HG03469 (cell line): ENCODE results near the gene SLC28A1.
"Not testable (repeated sequence)": the region's sequence is repeated elsewhere in the genome, so short reads cannot be mapped to it uniquely, and the experiment has no call there.

Experiments
- ATAC-seq: cut with Tn5 transposase; IDR thresholded peaks from one replicate; pipeline ENCODE4 v1.9.1; 2021; ENCODE audit warnings: mild to moderate bottlenecking, moderate library complexity, moderate number of reproducible peaks; ENCODE audit not compliant: unreplicated experiment

The SLC28A1 gene, protein sequence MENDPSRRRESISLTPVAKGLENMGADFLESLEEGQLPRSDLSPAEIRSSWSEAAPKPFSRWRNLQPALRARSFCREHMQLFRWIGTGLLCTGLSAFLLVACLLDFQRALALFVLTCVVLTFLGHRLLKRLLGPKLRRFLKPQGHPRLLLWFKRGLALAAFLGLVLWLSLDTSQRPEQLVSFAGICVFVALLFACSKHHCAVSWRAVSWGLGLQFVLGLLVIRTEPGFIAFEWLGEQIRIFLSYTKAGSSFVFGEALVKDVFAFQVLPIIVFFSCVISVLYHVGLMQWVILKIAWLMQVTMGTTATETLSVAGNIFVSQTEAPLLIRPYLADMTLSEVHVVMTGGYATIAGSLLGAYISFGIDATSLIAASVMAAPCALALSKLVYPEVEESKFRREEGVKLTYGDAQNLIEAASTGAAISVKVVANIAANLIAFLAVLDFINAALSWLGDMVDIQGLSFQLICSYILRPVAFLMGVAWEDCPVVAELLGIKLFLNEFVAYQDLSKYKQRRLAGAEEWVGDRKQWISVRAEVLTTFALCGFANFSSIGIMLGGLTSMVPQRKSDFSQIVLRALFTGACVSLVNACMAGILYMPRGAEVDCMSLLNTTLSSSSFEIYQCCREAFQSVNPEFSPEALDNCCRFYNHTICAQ

DNA sequence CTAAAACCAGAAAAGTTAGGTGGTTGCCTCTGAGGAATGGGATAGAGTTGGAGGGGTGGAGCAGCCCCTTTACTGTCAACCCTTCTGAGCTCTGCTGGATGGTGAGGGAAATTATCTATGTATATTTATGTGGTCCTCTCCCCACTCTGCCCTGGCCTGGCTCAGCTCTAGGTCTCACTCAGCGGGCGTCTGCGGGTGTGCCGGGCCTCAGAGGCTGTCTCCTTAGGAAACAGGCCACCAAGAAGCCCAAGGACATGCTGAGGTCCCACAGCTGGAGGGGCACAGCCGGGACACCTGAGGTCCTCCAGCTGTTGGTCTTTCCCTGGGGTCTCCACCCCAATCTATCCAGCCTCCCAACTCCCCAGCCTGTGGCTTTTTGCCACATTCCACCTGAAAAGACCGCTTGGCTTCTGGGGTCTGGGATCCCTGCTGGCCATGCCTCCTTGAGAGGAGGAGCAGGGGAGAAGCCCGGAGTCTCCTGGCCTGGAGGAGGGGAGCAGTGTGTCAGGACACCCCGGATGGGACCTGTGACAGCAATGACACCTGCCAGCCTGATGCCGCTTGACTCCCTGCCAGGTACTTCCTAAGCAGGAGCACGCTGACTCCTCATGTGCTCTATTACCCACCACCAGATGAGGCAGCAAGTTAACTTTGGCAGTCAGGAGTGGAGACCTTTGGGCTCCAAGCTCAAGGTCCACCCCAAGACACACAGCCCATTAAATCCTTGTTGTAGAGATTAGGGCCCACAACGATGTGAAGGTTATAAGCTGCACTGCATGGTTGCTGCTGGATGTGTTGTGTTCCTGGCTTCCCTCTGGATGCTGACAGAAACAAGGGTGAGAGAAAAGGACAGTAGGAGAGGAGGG is at the start of gene SLC28A1:
SLC28A1 (plus strand) TSS at position 747 of the 866 bp plus-strand sequence. CDS start 3,099 bp downstream, outside the sequence.
- no peak for ATAC-seq

DNA sequence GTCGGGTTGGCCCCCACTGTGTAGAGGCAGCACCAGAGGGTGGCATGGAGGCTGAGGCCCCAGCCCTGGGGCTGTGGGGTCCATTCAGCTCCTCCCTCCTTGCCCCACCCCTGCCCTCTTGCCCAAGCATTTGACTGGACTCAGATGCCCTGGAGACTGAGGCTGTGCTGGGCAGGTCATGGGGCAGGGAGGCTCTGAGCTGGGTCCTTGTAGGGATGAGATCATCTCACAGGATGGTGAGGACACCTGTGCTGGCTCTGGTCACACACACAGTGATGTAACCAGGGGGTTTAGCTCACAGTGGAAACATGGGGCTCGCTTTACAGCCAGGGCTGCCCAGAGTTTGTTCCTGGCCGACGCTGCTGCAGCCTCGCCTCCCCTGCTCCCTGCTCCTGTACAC is 49.5 kb upstream of the SLC28A1 start:
- no peak for ATAC-seq

DNA sequence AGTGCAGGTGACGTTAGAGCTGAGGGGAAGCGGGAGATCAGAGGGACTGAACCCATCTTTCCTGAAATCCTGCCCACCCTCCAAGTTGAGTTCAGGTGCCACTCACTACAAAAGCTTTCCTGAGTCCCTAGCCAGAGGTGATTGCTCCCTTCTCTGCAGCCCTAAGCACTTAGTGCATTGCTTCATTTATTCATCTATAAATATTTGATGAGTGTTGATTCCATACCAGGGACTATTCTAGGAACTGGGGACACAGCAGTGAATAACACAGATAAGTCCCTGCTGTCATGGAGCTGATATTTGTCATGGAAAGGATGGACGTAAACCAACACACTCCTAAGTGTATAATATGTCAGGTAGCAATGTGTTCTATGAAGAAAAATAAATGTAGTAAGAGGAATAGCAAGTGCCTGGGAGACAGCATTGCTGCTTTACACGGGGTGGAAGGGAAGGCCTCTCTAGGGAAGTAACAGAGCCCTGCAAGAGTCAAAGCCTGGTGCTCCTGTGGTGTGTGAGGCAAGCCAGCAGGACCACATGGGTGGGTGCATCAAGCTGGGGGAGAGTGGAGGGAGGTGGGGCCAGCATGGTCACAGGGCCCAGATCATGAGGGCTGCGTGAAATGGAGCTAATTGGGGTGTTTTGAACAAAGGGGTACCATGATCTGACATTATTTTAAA is 48.7 kb upstream of the SLC28A1 start:
- ATAC-seq = no peak

DNA sequence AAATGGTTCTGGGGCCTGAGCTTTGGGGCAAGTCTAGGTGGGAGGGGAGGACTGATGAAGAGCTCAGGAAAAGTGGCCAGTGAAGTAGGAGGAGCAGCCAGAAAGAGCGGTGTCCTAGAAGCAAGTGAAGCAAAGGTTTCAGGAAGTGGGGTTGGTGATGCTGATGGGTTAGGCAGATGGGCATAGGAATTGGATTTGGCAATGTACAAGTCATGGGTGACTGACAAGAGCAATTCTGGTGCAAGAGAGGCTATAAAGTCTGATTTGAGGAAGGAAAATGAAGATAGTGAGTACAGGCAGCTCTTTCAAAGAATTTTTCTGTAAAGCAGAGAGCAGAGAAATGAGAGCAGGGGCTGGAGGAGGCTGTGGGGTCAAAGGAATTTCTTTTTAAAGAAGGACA is 47.6 kb upstream of the SLC28A1 start:
- ATAC-seq = no peak

DNA sequence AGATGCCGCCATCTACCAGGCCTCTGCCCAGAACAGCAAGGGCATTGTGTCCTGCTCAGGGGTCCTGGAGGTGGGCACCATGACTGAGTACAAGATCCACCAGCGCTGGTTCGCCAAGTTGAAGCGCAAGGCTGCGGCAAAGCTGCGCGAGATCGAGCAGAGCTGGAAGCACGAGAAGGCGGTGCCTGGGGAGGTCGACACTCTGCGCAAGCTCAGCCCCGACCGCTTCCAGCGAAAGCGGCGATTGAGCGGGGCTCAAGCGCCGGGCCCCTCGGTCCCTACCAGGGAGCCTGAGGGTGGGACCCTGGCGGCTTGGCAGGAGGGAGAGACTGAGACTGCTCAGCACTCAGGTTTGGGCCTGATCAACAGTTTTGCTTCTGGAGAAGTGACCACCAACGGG is 44.7 kb upstream of the SLC28A1 start:
- ATAC-seq = no peak

DNA sequence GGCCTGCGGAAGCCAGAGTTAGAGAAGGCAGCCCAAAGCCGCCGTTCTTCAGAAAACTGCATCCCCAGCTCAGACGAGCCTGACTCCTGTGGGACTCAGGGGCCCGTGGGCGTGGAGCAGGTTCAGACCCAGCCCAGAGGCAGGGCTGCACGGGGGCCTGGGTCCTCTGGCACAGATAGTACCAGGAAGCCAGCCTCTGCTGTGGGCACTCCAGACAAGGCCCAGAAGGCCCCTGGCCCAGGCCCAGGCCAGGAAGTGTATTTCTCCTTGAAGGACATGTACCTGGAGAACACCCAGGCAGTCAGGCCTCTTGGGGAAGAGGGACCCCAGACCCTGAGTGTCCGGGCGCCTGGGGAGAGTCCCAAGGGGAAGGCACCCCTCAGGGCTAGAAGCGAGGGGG is 44.2 kb upstream of the SLC28A1 start:
- ATAC-seq = no peak

DNA sequence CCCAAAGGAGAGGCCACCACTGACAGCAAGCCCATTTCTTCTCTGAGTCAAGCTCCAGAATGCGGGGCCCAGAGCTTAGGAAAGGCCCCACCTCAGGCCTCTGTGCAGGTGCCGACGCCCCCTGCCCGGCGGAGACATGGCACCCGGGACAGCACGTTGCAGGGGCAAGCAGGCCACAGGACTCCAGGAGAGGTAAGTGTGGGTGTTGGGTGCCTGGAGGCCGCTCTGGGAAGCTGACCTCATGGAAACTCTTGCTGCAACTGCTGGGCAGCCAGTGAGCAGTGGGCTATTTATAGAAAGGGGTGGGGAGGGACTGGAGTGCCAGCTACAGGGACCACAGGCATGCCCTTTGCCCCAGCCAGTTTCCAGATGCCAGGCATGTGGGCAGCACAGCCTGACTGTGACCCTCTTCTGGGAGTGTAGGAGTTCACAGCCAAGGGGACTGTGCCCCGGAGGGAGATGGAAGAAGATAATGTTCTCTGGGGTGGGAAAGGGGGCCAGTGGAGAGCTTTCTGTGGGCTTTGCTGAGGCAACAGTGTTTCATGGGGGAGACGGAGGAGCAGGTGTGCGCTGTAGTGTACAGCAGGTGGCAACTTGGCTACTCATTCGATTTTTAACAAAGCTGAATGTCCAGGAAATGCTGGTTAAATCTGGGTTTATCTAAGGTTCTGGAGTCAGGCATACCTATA is 43.6 kb upstream of the SLC28A1 start:
- no peak for ATAC-seq

DNA sequence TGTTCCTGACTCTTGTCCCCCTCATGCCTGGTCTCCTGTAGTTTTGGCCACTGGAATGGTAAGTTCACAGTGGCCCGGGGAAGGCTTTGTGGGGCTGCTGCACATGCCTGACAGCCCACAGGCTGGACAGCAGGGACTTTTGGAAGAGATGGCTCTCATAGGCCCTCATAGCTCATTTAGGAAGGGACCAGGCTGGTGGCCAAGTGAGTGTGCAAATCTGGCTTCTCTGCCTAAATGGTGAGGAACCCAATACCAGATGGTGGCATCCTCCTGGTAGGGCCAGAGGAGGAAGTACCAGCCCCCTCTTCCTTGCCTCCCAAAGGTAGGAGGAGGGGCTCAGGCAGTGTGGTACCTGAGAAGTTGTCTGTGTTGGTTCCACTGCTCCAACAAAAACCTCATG is 41.7 kb upstream of the SLC28A1 start:
- ATAC-seq = no peak

DNA sequence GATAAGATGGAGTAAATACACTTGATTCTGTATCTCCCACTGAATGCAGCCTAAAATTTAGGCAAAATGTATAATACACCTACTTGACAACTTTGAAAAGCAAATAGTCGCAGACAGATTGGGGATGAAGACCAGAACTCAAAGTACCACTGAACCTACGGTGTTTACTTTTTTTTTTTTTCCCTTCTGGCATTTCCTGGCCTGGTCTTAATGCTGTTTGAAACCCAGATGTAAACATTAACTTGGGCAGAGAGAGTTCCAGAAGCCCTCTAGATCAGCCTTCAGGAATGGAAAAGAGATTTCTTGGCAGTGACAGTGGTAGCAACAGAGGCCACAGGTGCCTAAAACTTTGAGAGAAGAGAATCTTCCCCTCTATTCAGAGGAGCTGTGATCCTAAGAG is 39.5 kb upstream of the SLC28A1 start:
- ATAC-seq = no peak

DNA sequence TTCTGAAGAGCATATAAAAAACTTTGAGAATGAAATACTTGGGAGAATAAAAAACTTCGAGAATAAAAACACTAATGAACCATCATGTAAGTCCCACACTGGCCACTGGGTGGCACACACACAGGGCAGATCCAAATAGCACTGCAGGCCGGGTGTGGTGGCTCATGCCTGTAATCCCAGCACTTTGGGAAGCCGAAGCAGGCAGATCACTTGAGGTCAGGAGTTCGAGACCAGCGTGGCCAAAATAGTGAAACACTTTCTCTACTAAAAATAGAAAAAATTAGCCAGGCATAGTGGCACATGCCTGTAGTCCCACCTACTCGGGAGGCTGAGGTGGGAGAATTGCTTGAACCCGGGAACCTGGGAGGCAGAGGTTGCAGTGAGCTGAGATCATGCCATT is 38.8 kb upstream of the SLC28A1 start:
- not testable (repeated sequence) for ATAC-seq

DNA sequence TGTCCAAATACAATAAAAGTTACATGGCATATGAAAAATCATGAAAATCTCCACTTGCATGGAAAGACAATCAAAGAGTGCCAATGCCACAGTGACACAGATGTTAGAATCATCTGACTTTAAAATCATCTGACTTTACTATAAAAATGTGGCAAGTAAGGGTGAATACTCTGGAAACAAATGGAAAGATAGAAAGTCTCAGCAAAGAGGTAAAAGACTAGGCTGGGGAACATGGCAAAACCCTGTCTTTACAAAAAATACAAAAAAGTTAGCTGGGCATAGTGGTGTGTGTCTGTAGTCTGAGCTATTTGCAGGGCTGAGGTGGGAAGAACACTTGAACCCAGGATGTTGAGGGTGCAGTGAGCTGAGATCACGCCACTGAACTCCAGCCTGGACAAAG is 38.2 kb upstream of the SLC28A1 start:
- no peak for ATAC-seq

DNA sequence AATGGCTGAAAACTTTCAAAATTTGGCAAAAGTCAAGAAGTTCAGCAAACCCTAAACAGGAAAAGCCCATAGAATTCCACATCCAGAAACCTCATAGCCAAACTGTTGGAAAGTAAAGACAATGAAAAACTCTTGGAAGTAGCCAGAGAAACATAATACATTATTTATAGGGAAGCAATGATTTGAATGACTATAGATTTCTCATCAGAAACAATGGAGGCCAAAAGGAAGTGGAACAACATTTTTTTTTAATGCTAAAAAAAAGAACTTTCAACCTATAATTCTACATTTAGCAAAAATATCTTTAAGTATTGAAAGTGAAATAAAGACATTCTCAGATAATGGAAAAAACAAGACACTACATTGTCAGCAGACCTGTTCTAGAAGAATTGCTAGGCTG is 37.1 kb upstream of the SLC28A1 start:
- no peak for ATAC-seq

DNA sequence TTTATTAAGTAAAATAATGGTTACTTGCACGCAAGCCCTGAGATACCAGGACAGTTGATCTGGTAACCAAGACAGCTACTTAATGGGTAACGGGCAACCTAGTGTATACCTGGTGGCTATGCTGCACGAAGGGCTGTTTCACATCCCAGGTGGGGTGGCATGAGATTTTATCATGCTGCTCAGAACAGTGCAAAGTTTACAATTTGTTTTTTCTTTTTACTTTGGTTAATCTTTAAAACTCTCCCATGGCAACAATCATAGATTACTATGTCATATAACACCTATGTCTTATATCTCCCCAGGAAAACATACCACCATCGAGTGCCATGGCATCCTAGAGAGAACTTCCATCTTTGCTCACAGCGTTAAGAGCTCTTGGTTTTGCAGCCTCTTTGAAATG is 32.2 kb upstream of the SLC28A1 start:
- no peak for ATAC-seq

DNA sequence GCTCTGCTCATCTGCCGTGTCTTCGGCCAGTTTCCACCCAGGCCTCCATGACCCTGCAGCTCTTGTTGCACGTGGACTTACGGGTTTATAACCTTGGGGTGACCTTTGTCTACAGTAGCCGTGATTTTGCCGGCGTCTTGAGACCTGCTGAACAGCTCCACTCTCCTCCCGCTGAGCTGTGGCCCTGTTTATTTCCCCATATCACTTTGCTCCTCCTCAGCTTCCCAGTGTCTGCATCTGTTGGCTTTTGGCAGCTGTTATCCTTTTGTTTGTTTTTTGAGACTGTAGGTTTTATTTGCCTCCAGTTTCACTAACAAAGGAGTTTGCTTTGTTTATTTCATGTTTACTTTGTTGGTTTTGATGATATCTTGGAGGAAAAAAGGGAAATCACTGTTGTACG is 29.3 kb upstream of the SLC28A1 start:
- ATAC-seq = no peak

DNA sequence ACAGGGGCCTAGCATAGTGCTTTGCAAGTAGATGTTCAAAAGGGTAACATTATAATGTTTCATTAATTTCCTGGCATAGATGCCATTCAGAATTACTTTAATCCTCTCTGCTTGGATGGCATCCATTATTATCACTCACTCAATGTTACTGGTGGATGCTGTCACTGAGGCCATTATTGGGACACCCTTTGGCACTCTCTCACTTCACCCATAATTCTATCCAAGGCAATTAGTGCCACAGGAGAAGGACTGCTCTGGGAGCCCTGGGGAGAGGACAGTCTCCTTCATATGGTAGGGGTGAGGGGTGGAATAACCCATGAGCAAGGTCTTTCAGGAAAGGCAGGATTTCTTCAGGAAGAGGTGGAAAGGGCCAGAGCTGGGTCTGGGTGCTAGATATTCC is 28.7 kb upstream of the SLC28A1 start:
- ATAC-seq = no peak

DNA sequence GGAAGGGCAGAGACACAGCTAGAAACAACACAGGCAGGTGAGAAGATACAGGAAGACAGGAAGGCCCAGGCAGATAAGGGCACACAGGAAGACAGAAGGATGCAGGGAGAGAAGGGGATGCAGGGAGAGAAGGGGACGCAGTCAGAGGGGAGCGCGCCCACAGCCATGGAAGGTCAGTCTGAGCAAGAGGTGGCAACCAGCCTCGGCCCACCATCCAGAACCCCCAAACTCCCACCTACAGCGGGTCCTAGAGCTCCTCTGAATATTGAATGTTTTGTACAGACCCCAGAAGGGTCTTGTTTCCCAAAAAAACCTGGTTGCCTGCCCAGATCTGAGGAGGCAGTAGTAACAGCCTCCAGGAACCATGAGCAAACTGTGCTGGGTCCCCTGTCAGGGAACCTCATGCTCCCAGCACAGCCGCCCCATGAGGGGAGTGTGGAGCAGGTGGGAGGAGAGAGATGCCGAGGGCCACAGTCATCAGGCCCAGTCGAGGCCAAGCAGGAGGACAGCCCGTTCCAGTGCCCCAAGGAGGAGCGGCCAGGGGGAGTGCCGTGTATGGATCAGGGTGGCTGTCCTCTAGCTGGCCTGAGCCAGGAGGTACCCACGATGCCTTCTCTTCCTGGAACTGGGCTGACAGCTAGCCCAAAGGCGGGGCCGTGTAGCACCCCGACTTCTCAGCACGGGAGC is 27.6 kb upstream of the SLC28A1 start:
- ATAC-seq = no peak

DNA sequence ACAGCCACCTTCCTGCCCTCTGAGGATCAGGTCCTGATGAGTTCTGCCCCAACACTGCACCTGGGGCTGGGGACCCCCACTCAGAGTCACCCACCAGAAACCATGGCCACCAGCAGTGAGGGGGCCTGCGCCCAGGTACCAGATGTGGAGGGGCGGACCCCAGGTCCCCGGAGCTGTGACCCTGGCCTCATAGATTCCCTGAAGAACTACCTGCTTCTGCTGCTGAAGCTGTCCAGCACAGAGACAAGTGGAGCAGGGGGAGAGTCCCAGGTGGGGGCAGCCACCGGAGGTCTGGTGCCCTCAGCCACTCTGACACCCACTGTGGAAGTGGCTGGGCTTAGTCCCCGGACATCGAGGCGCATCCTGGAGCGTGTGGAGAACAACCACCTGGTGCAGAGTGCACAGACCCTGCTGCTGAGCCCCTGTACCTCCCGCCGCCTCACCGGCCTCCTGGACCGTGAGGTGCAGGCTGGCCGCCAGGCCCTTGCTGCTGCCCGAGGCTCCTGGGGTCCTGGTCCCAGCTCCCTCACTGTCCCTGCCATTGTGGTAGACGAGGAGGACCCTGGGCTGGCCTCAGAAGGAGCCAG is 27.0 kb upstream of the SLC28A1 start:
- no peak for ATAC-seq

DNA sequence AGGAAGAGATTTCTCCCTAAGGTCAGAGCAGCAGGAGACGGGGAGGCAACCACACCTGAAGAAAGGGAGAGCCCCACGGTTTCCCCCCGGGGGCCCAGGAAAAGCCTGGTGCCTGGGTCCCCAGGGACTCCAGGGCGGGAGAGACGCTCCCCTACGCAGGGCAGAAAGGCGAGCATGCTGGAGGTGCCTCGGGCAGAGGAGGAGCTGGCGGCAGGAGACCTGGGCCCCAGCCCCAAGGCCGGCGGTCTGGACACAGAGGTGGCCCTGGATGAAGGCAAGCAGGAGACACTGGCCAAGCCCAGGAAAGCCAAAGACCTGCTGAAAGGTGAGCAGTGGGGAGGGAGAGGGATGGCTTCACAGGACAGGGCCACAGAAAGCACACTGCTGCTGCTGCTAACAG is 26.2 kb upstream of the SLC28A1 start:
- no peak for ATAC-seq

DNA sequence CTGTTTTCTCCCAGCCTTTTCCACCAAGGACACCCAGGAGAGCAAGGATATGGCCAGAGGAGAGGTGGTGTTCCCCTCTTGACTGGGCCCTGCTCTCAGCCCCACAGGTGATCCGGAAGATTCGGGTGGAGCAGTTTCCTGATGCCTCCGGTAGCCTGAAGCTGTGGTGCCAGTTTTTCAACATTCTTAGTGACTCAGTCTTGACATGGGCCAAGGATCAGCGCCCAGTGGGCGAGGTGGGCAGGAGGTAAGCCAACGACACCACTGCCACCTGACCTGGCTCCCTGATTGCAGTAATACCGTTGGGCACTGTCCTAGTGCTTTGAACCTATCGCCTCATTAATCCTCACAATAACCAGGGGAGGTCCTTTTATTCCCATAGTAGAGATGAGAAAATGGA is 25.3 kb upstream of the SLC28A1 start:
- ATAC-seq = no peak

DNA sequence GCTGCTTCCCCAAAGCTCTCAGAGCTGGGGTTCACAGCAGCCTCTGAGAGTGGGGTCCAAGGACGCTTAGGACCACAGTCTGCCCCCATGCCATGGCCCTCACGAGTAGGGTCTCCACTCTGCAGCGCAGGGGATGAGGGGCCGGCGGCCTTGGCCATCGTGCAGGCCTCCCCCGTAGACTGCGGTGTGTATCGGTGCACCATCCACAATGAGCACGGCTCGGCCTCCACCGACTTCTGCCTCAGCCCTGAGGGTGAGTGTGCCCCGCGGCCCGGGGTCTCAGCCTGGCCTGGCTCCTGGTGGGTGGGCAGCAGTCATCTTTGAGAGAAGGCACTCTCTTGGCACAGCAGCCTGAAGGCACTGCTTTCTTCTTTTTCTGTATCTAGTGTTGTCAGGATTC is 24.8 kb upstream of the SLC28A1 start:
- no peak for ATAC-seq
